Esophagus muscularis mucosa (tissue), 4 donors: Measurements from ENCODE around the gene NUCB2. TPM values are rescaled to one million over a fixed set of nuclear protein-coding genes. Genes with fewer than 3 reads are reported as not detected.

Experiments
- DNase-seq: peaks from one replicate; pipeline ENCODE4 v3.0.0-alpha.2; 2017; ENCODE audit errors: extremely low spot score
- H3K27ac ChIP-seq, 4 donors: fragments of 200-600 bp; sonication (generic); replicated peaks in 1 of 4; 1 replicate in 3 of 4; 2 replicates in 1 of 4; pipeline ENCODE4 v1.5.1; 2016 to 2019; ENCODE audit warnings: mild to moderate bottlenecking in 1 of 4
- H3K27me3 ChIP-seq, 4 donors: fragments of 200-600 bp; sonication (generic); one replicate each; pipeline versions ENCODE4 v1.5.1 to v1.6.0; 2016 to 2019
- H3K36me3 ChIP-seq, 4 donors: fragments of 200-600 bp; sonication (generic); one replicate each; pipeline ENCODE4 v1.5.1; 2016 to 2019
- H3K4me1 ChIP-seq, 4 donors: fragments of 200-600 bp; sonication (generic); one replicate each; pipeline ENCODE4 v1.5.1; 2016 to 2019
- H3K4me3 ChIP-seq, 4 donors: fragments of 200-600 bp; sonication (generic); 1 replicate in 2 of 4; 2 replicates in 2 of 4; pipeline ENCODE4 v1.5.1; 2016 to 2019; ENCODE audit warnings: mild to moderate bottlenecking in 4 of 4, moderate library complexity in 1 of 4
- H3K9me3 ChIP-seq, 4 donors: fragments of 200-600 bp; sonication (generic); 1 replicate in 3 of 4; 2 replicates in 1 of 4; pipeline ENCODE4 v1.5.1; 2016 to 2019
- CTCF ChIP-seq, 3 experiments: fragments of 200-600 bp in 2 of 3; fragments of 450-650 bp in 1 of 3; sonication (generic) in 2 of 3; IDR thresholded peaks; one replicate each; pipeline ENCODE4 v1.5.1; 2017 to 2019; ENCODE audit warnings: antibody characterized with exemption in 3 of 3, mild to moderate bottlenecking in 2 of 3, moderate library complexity in 1 of 3
- EP300 ChIP-seq: sonication (generic); formaldehyde crosslinking; IDR thresholded peaks from one replicate; pipeline ENCODE4 v1.6.1; 2017; ENCODE audit warnings: antibody characterized with exemption
- POLR2A ChIP-seq: fragments of 450-650 bp; IDR thresholded peaks from one replicate; pipeline ENCODE4 v1.6.1; 2017; ENCODE audit warnings: antibody characterized with exemption, moderate library complexity, mild to moderate bottlenecking, low read depth
- POLR2AphosphoS5 ChIP-seq, 2 donors: sonication (generic); formaldehyde crosslinking; IDR thresholded peaks; one replicate each; pipeline ENCODE4 v1.6.1; 2017; ENCODE audit warnings: antibody characterized with exemption in 2 of 2
- WGBS: methylation state at CpG from one replicate; pipeline ENCODE4 v1.1.5; 2018; 5-methylcytosine and 5-hydroxymethylcytosine counted together
- intact Hi-C: fragments of 100-400 bp; cut with DNase I; formaldehyde crosslinking; loops from one replicate; pipeline ENCODE4 v1.15.1; 2023
- total RNA-seq, 4 donors: library from RNA; depleted of rRNA; stranded (reverse); fragments of >200 nt; gene quantifications; one replicate each; pipeline versions ENCODE4 v1.1.0 to v1.2.1, GENCODE V29; 2016

Gene NUCB2
- total RNA-seq, 4 donors from 2014 or later, result 34.3 to 43.8 (median 42.6) TPM

GRCh38 chr11:17381156-17381555 lies 104.6 kb downstream of the NUCB2 start:
- Histone ChIP-seq H3K4me1 (peaks cover 3 to 5% (median 5%) of the 10 kb centered on the region in 4 donors), H3K9me3 (no peaks in the 10 kb centered on the region), H3K27me3 (no peaks in the 10 kb centered on the region), H3K27ac (no peak overlapping the region), H3K4me3 (no peak overlapping the region), H3K36me3 (peaks cover 0 to 32% (median 3%) of the 10 kb centered on the region in 4 donors)
- TF ChIP-seq POLR2AphosphoS5 (IDR thresholded peaks at IDR 0.05), result no peak
- TF ChIP-seq EP300, result no peak
- no peak for TF ChIP-seq POLR2A
- TF ChIP-seq CTCF (IDR thresholded peaks at IDR 0.05), result no peak
- 78% methylated on average over 4 of the region's 4 CpGs for WGBS
- intact Hi-C loops, result no loop called here
- DNase-seq, result no peak

Other genes with a start within 250 kb of the NUCB2 start
- gene RPS13, start 199.1 kb upstream of the NUCB2 start, total RNA-seq, result 1,000 to 10,000 TPM in 3 of 4 donors, 100 to 1,000 TPM in 1; 828 to 2,253 (median 1,546) TPM
- 10 to 100 TPM; 62.1 to 85.3 (median 72.7) TPM for gene PIK3C2A, start 68.8 kb upstream of the NUCB2 start, total RNA-seq
- gene NCR3LG1, start 75.1 kb downstream of the NUCB2 start, total RNA-seq, result 1 to 10 TPM; 1.7 to 3.6 (median 2.4) TPM
- 1 to 10 TPM in 2 of 4 donors, under 1 TPM in 1, not detected in 1; 0.66 to 6.5 (median 2.5) TPM for gene KCNJ11, start 111.9 kb downstream of the NUCB2 start, total RNA-seq
- 1 to 10 TPM in 3 of 4 donors, under 1 TPM in 1; 0.63 to 2.5 (median 1.7) TPM for gene ABCC8, start 200.1 kb downstream of the NUCB2 start, total RNA-seq